Mononuclear cell (primary cell): ENCODE results near the gene JCHAIN. TPM values are rescaled to one million over a fixed set of nuclear protein-coding genes. Genes with fewer than 3 reads are reported as not detected.
A peak's percentile ranks its signal among the peaks of the same experiment; 100 is the strongest.
"Not testable (repeated sequence)": the region's sequence is repeated elsewhere in the genome, so short reads cannot be mapped to it uniquely, and the experiment has no call there.

Source experiments
- H3K27me3 ChIP-seq: 2 replicates; pipeline ENCODE4 v1.6.0; 2011; ENCODE audit warnings: low read length, control low read depth; ENCODE audit not compliant: insufficient read depth
- H3K4me1 ChIP-seq: 2 replicates; pipeline ENCODE4 v1.5.1; 2011; ENCODE audit warnings: mild to moderate bottlenecking, low read length, control low read depth; ENCODE audit not compliant: insufficient read depth
- H3K4me3 ChIP-seq: 2 replicates; pipeline ENCODE4 v1.5.1; 2011; ENCODE audit warnings: mild to moderate bottlenecking, low read length, moderate library complexity
- H3K9me3 ChIP-seq: 2 replicates; pipeline ENCODE4 v1.5.1; 2011; ENCODE audit warnings: low read depth, mild to moderate bottlenecking, control low read depth, low read length
- total RNA-seq: library from RNA; depleted of rRNA; stranded (reverse); fragments of >200 nt; gene quantifications from one replicate; pipeline ENCODE4 v1.2.3, GENCODE V29; 2012

JCHAIN gene
- total RNA-seq, 1 donor: 45.8 TPM

GRCh38 chr4:70703619-70704214 lies 37.4 kb upstream of the JCHAIN start:
- Histone ChIP-seq H3K4me3 (peak overlapping the region; percentile 72), H3K9me3 (no peaks in the 10 kb centered on the region), H3K4me1 (peaks cover 28% of the 10 kb centered on the region), H3K27me3 (no peaks in the 10 kb centered on the region)

- H3K4me3 ChIP-seq, H3K27me3 ChIP-seq, H3K9me3 ChIP-seq: not testable (repeated sequence)
- H3K4me1 ChIP-seq: peaks cover 23% of the 10 kb centered on the region
Measured at GRCh38 chr4:70702592-70702991, 36.3 kb upstream of the JCHAIN start.

DNA sequence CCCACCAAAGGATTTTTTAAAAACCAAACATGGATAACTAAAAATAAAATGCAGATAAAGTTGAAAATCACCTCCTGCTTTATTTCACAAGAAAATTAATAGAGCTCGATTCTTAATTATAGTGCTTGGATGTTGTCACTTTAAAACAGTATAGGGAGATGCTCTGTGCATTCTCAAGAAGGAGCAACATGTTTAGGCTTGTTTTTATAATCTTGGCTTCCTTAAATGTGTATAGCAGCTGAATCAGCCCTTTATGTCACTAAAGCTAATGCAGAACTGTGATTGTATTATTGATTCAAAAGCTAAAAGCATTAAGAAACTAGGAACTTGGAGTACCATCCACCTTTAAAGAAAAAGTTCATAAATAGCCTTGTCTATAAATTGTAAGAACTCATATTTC lies 35.0 kb upstream of the JCHAIN start:
- Histone ChIP-seq H3K27me3 (no peaks in the 10 kb centered on the region), H3K4me1 (peaks cover 14% of the 10 kb centered on the region), H3K4me3 (no peak overlapping the region), H3K9me3 (no peaks in the 10 kb centered on the region)

DNA sequence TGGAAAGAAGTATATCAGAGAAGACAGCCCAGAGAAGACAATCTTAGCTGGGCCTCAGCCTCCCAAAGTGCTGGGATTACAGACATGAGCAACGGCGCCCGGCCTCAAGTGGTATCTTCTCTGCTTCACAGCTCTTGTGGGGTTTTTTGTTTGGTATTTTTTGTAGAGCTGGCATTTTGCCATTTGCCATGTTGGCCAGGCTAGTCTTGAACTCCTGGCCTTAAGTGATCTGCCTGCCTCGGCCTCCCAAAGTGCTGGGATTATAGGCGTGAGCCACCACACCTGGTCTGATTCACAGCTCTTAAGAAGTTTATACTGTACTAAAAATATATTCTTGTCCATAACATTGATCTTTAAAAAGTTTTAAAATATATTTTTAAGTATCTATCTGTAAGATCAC lies 34.4 kb upstream of the JCHAIN start:
- Histone ChIP-seq H3K9me3 (no peaks in the 10 kb centered on the region), H3K4me1 (peaks cover 9% of the 10 kb centered on the region), H3K4me3 (no peak overlapping the region), H3K27me3 (no peaks in the 10 kb centered on the region)

- H3K4me1 ChIP-seq, H3K4me3 ChIP-seq, H3K9me3 ChIP-seq, H3K27me3 ChIP-seq: not testable (repeated sequence)
Measured at GRCh38 chr4:70698435-70698834, 32.1 kb upstream of the JCHAIN start.

DNA sequence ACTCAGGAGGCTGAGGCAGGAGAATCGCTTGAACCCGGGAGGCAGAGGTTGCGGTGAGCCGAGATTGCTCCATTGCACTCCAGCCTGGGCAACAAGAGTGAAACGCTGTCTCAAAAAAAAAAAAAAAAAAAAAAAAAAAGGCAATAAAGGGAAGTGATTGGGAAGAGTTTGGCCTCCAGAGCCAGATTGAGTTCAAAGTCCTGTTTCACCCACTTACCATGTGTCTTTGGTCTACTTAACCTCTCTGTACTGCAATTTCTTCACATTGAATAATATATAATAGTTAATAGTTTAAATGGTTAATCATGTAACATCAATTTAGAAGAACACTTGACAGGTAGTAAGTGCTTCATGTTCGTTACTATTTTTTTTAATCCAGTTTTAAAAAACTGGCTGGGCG lies 28.3 kb upstream of the JCHAIN start:
- H3K4me1 ChIP-seq: peaks cover 23% of the 10 kb centered on the region
- not testable (repeated sequence) for H3K27me3 ChIP-seq, H3K9me3 ChIP-seq, H3K4me3 ChIP-seq

DNA sequence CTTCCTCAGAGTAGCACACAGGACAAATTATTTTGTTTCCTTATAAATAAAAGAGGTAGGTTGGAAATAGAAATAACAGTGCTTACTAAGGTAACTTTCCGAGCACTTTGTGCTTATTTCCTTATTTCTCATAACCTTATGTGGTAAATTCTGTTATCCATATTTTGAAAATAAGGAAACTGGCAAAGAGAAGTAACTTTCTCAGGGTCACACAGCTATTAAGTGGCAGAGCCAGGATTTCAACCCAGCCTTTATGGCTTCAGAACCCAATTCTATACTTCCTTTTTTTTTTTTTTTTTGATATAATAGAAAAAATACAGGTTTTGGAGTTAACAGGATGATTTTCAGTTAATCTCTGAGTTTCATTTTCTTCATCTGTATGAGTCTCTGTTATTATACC lies 25.4 kb upstream of the JCHAIN start:
- Histone ChIP-seq H3K9me3 (no peaks in the 10 kb centered on the region), H3K4me1 (peaks cover 44% of the 10 kb centered on the region), H3K4me3 (no peak overlapping the region), H3K27me3 (no peaks in the 10 kb centered on the region)

- H3K4me3 ChIP-seq: peak overlapping the region; percentile 89
- no peaks in the 10 kb centered on the region for H3K27me3 ChIP-seq
- peaks cover 44% of the 10 kb centered on the region for H3K4me1 ChIP-seq
- no peaks in the 10 kb centered on the region for H3K9me3 ChIP-seq
Measured at GRCh38 chr4:70688795-70689231, 22.5 kb upstream of the JCHAIN start.

GRCh38 chr4:70687821-70688794 lies 21.8 kb upstream of the JCHAIN start, which contains the start of gene UTP3:
TSS of gene UTP3 (plus strand) at chr4:70688532. CDS start at chr4:70688678, 146 bp downstream.
- H3K4me3 ChIP-seq: peak within 1 kb of the TSS; percentile 89
- H3K4me1 ChIP-seq: peaks cover 44% of the 10 kb centered on the region

DNA sequence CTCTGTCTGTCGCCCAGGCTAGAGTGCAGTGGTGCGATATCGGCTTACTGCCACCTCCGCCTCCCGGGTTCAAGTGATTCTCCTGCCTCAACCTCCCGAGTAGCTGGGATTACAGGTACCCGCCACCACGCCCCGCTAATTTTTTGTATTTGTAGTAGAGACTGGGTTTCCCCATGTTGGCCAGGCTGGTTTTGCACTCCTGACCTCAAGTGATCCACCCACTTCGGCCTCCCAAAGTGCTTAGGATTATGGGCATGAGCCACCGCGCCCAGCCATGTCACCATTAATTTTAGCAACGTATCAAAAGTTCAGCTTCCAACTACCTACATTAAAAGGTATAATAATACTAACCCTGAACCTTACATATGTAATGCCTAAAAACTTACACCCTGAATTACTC lies 21.1 kb upstream of the JCHAIN start:
- H3K4me3 ChIP-seq: peak overlapping the region; percentile 89
- no peaks in the 10 kb centered on the region for H3K9me3 ChIP-seq
- peaks cover 42% of the 10 kb centered on the region for H3K4me1 ChIP-seq
- no peaks in the 10 kb centered on the region for H3K27me3 ChIP-seq

More at GRCh38 chr4:70687821-70688794, 21.8 kb upstream of the JCHAIN start, which contains the start of gene UTP3:
- Histone ChIP-seq H3K27me3 (no peaks in the 10 kb centered on the region), H3K9me3 (no peaks in the 10 kb centered on the region)

- H3K4me3 ChIP-seq, H3K9me3 ChIP-seq, H3K4me1 ChIP-seq, H3K27me3 ChIP-seq: not testable (repeated sequence)
Measured at GRCh38 chr4:70682142-70682541, 15.8 kb upstream of the JCHAIN start.

- H3K4me1 ChIP-seq: peaks cover 5% of the 10 kb centered on the region
- no peak overlapping the region for H3K4me3 ChIP-seq
- H3K9me3 ChIP-seq: no peaks in the 10 kb centered on the region
- no peaks in the 10 kb centered on the region for H3K27me3 ChIP-seq
Measured at GRCh38 chr4:70681704-70682103, 15.4 kb upstream of the JCHAIN start.

GRCh38 chr4:70680934-70681333 lies 14.6 kb upstream of the JCHAIN start:
- Histone ChIP-seq H3K4me3 (no peak overlapping the region), H3K9me3 (no peaks in the 10 kb centered on the region), H3K27me3 (no peaks in the 10 kb centered on the region), H3K4me1 (peaks cover 7% of the 10 kb centered on the region)

DNA sequence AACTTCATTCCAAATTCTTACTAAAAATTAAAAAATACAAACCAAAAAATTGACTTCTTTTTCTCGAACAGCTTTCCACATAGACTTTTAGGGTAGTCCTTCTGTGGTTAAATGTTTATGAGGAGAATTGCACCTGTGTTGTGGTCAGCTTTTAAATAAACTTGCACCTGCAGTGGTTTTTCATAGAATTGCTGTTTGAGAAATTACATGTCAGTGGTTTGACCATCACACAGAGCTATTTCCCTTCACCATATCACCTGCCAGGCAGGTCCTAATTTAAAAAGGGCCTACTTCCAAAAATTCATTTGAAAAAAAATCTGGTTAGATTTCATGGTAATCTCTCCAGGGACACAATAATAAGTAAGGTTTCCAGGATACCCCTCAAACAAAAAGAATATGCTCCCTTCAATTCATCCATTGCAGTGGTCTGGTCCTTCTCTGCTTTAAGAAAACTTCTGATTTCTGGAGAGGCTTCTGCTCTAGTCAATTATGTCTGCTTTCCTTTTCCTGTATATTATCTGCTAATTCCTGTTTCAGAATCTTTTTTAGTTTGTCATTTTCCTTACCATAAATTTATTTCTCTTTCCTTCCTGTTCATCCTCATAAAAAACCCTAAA lies 12.2 kb upstream of the JCHAIN start:
- Histone ChIP-seq H3K9me3 (no peaks in the 10 kb centered on the region), H3K4me3 (no peak overlapping the region), H3K27me3 (no peaks in the 10 kb centered on the region), H3K4me1 (peaks cover 7% of the 10 kb centered on the region)

DNA sequence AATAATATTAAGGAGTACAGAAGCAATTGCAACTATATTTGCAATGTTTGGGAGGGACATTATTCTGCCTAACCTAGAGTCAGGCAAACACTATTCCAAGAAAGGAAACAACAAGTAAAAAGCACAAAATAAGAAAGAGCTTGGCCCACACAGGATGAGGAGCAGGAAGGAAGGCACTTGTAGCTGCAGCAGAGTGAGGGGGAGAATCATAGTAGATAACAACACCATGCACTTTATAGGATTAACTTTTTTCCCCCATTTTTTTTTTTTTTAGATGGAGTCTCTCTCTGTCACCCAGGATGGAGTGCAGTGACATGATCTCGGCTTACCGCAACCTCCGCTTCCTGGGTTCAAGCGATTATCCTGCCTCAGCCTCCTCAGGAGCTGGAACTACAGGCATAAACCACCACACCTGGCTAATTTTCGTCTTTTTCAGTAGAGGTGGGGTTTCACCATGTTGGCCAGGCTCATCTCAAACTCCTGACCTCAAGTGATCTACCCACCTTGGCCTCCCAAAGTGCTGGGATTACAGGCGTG lies 10.3 kb upstream of the JCHAIN start:
- no peak overlapping the region for H3K4me3 ChIP-seq
- H3K4me1 ChIP-seq: peaks cover 7% of the 10 kb centered on the region

More for the DNA sequence above, 10.3 kb upstream of the JCHAIN start:
- H3K27me3 ChIP-seq: no peaks in the 10 kb centered on the region
- no peaks in the 10 kb centered on the region for H3K9me3 ChIP-seq
